ENCODE data around the gene MAPKAP1.

- TF ChIP-seq POLR2A (IDR thresholded peaks at IDR 0.05) (no peak), CTCF (IDR thresholded peaks at IDR 0.05) (no peak), EP300 (IDR thresholded peaks at IDR 0.05) (no peak), POLR2AphosphoS5 (IDR thresholded peaks at IDR 0.05) (peak in 1 of 3 donors; percentile 82)
Observed at GRCh38 chr9:125472926-125473701, 233.9 kb downstream of the MAPKAP1 start.

All from stomach (tissue), 4 donors.